Endothelial cell of umbilical vein (primary cell): Measurements from ENCODE around the gene TUBG2. TPM values are rescaled to one million over a fixed set of nuclear protein-coding genes. Genes with fewer than 3 reads are reported as not detected.
A peak's percentile ranks its signal among the peaks of the same experiment; 100 is the strongest.
"Not testable (repeated sequence)": the region's sequence is repeated elsewhere in the genome, so short reads cannot be mapped to it uniquely, and the experiment has no call there.

Source experiments
- Bru-seq: library from RNA; stranded (reverse); fragments of 400-500 nt; gene quantifications from one replicate; lab custom pipeline; 2021; lab: Mats Ljungman, UMichigan
- BruChase-seq, 2 experiments: library from RNA; stranded (reverse); fragments of 400-500 nt; gene quantifications; one replicate each; lab custom pipeline; 2021; lab: Mats Ljungman, UMichigan
- BruUV-seq: library from RNA; stranded (reverse); fragments of 400-500 nt; replicated peaks from 2 replicates; lab custom pipeline; 2021; lab: Mats Ljungman, UMichigan
- CTCF ChIA-PET: fragments of 300-600, 350-600 bp; sonication (Branson Sonifier 250); formaldehyde crosslinking; loops from one replicate; lab custom pipeline; 2021; ENCODE audit warnings: antibody characterized with exemption, inconsistent platforms; lab: Charles Lee
- POLR2A ChIA-PET: fragments of 300-600, 350-600 bp; sonication (Branson Sonifier 250); formaldehyde crosslinking; loops from one replicate; lab custom pipeline; 2021; ENCODE audit warnings: antibody characterized with exemption, inconsistent platforms; lab: Charles Lee
- DNase-seq: peaks from one replicate; pipeline ENCODE4 v3.0.0-alpha.2; 2011; ENCODE audit warnings: low read depth, low spot score
- FAIRE-seq: peaks from 2 replicates; lab custom pipeline; 2011; peaks lifted over from hg19 to GRCh38; lab: Jason Lieb, UNC
- H2AFZ ChIP-seq: 2 replicates; pipeline ENCODE4 v1.6.0; 2012; ENCODE audit warnings: low read depth, low read length, control low read depth, inconsistent platforms
- H3K27ac ChIP-seq: 2 replicates; pipeline ENCODE4 v1.5.1; 2011; ENCODE audit warnings: low read depth, mild to moderate bottlenecking, control low read depth, low read length, moderate library complexity; ENCODE audit not compliant: insufficient read depth
- H3K27me3 ChIP-seq, 2 experiments: 2 replicates each; pipeline versions ENCODE4 v1.6.0 to v1.6.1; 2011; ENCODE audit warnings: low read length in 2 of 2, mixed read lengths in 1 of 2; ENCODE audit not compliant: control insufficient read depth in 2 of 2, insufficient read depth in 2 of 2
- H3K36me3 ChIP-seq, 2 experiments: 2 replicates in 1 of 2; 3 replicates in 1 of 2; pipeline ENCODE4 v1.5.1; 2011; ENCODE audit warnings: low read length in 2 of 2, mild to moderate bottlenecking in 1 of 2, moderate library complexity in 1 of 2; ENCODE audit not compliant: control insufficient read depth in 2 of 2, insufficient read depth in 2 of 2; ENCODE audit errors: extremely low read depth in 1 of 2
- H3K4me1 ChIP-seq: 3 replicates; pipeline ENCODE4 v1.5.1; 2011; ENCODE audit warnings: mild to moderate bottlenecking, low read length; ENCODE audit not compliant: control insufficient read depth, insufficient read depth; ENCODE audit errors: extremely low read depth
- H3K4me2 ChIP-seq: 2 replicates; pipeline ENCODE4 v1.6.1; 2011; ENCODE audit warnings: low read length, control low read depth, mixed read lengths; ENCODE audit not compliant: insufficient read depth
- H3K4me3 ChIP-seq, 3 experiments: fragments of 200-600 bp in 1 of 3; sonication (generic), shearing (Covaris generic) in 1 of 3; replicated peaks in 1 of 3; 2 replicates each; pipeline ENCODE4 v1.5.1; 2011 to 2016; ENCODE audit warnings: control low read depth in 3 of 3, low read length in 3 of 3, mild to moderate bottlenecking in 2 of 3, inconsistent platforms in 1 of 3, low read depth in 1 of 3, moderate library complexity in 1 of 3; ENCODE audit not compliant: insufficient read depth in 1 of 3
- H3K79me2 ChIP-seq: 2 replicates; pipeline ENCODE4 v1.6.0; 2012; ENCODE audit warnings: low read length, inconsistent platforms; ENCODE audit not compliant: control insufficient read depth, insufficient read depth
- H3K9ac ChIP-seq: replicated peaks from 2 replicates; pipeline ENCODE3; 2011; ENCODE audit warnings: low read length, control low read depth; ENCODE audit not compliant: insufficient read depth; ENCODE audit errors: extremely low read depth
- H3K9me1 ChIP-seq: replicated peaks from 3 replicates; pipeline ENCODE4 v1.6.0; 2011; ENCODE audit warnings: mild to moderate bottlenecking, low read length; ENCODE audit not compliant: control insufficient read depth, insufficient read depth; ENCODE audit errors: extremely low read depth
- H3K9me3 ChIP-seq: replicated peaks from 2 replicates; pipeline ENCODE4 v1.5.1; 2012; ENCODE audit warnings: low read length, inconsistent platforms; ENCODE audit not compliant: control insufficient read depth, insufficient read depth
- H4K20me1 ChIP-seq: replicated peaks from 2 replicates; pipeline ENCODE3; 2011; ENCODE audit warnings: mild to moderate bottlenecking, low read length; ENCODE audit not compliant: control insufficient read depth, insufficient read depth; ENCODE audit errors: extremely low read depth
- POLR2A ChIP-seq: IDR thresholded peaks from 2 replicates; pipeline ENCODE4 v1.6.1; 2012; ENCODE audit warnings: low read depth, mild to moderate bottlenecking, control low read depth, low read length
- POLR2AphosphoS5 ChIP-seq: IDR thresholded peaks from 2 replicates; pipeline ENCODE4 v1.6.1; 2012; ENCODE audit warnings: low read depth, mild to moderate bottlenecking, control low read depth, low read length, moderate library complexity; ENCODE audit not compliant: insufficient read depth
- dilution Hi-C: fragments of 300-500 bp; cut with MboI; formaldehyde crosslinking; loops from one replicate; pipeline ENCODE4 v1.15.0; 2019; ENCODE audit warnings: low sequenced_read_pairs; ENCODE audit not compliant: extremely low pct_ligation_motif_present
- intact Hi-C: fragments of 100-400 bp; cut with micrococcal nuclease; formaldehyde crosslinking; loops from one replicate; pipeline ENCODE4 v1.10.0; 2022
- long read RNA-seq: library from polyadenylated mRNA; stranded (forward); transcript quantifications from one replicate; pipeline ENCODE4 v2.0.0, GENCODE V29; 2021
- polyA minus RNA-seq, 3 experiments: library from RNA; depleted of rRNA, polyadenylated mRNA; stranded (reverse); fragments of >200 nt; gene quantifications; 1 replicate in 1 of 3; 2 replicates in 2 of 3; pipeline ENCODE4 v1.2.3, GENCODE V29; 2011
- polyA plus RNA-seq, 4 experiments: library from polyadenylated mRNA; depleted of rRNA in 3 of 4; stranded (reverse) in 3 of 4; unstranded in 1 of 4; fragments of >200 nt; gene quantifications; 2 replicates each; pipeline versions ENCODE4 v1.2.1 to v1.2.3, GENCODE V29; 2011 to 2012; ENCODE audit warnings: missing spikeins in 1 of 4
- total RNA-seq: library from RNA; stranded (reverse); gene quantifications from 2 replicates; pipeline ENCODE4 v1.2.3, GENCODE V29; 2021
- TF ChIP-seq, protein P1 (sequence below), 2 donors: IDR thresholded peaks; 1 replicate in 1 of 2; 2 replicates in 1 of 2; pipeline ENCODE4 v1.5.1; 2011; ENCODE audit warnings: low read length in 2 of 2, mild to moderate bottlenecking in 2 of 2, moderate library complexity in 2 of 2, control low read depth in 1 of 2, inconsistent platforms in 1 of 2, low read depth in 1 of 2; ENCODE audit not compliant: insufficient read depth in 1 of 2; ENCODE audit errors: extremely low read depth in 1 of 2

Gene TUBG2
- total RNA-seq (13.1 and 13.2 TPM in 2 replicates), polyA plus RNA-seq (17.7 and 19.4 TPM in 2 replicates), polyA minus RNA-seq (7.0 and 10.2 TPM in 2 replicates), Bru-seq, nascent RNA (percentile 55 among the genes with signal in this experiment), BruChase-seq, experiment 1, labeled RNA remaining after a 6-hour chase (percentile 67 among the genes with signal in this experiment), BruChase-seq, experiment 2, labeled RNA remaining after a 2-hour chase (percentile 69 among the genes with signal in this experiment)
- 6.7 and 9.7 TPM in 2 replicates for polyA plus RNA-seq (2011; cell fraction: cytosol; rRNA removed)
- 52.9 and 63.6 TPM in 2 replicates for polyA plus RNA-seq (2011; cell fraction: nucleus; rRNA removed)
- 13.6 and 17.5 TPM in 2 replicates for polyA plus RNA-seq (2012)
- 3.5 TPM for polyA minus RNA-seq (2011; cell fraction: cytosol; rRNA and poly(A)+ RNA removed)
- 12.4 and 16.1 TPM in 2 replicates for polyA minus RNA-seq (2011; cell fraction: nucleus; rRNA and poly(A)+ RNA removed)
- long read RNA-seq, transcript TUBG2-201 (11 exons, 1,761 nt) = major isoform, 6 of 20 reads
- long read RNA-seq, partial matches to known transcripts = 6 of 20 reads
- long read RNA-seq, other reads (novel, unspliced or antisense) = 8 of 20 reads

GRCh38 chr17:42659079-42659931 lies at the start of gene TUBG2:
TSS of gene TUBG2 (plus strand) at chr17:42659284. CDS start at chr17:42659504, 220 bp downstream.
- dilution Hi-C loops = no loop called here
- Histone ChIP-seq H2AFZ (peak within 1 kb of the TSS; percentile 89), H3K4me2 (peak within 1 kb of the TSS; percentile 69), H3K9ac (peak within 1 kb of the TSS; percentile 28), H3K79me2 (no peaks in the 10 kb centered on the region), H3K27ac (no peak within 1 kb of the TSS), H3K27me3 (no peaks in the 10 kb centered on the region), H3K9me3 (no peaks in the 10 kb centered on the region), H3K4me3 (peak within 1 kb of the TSS; percentile 2 to 51 (median 40)), H3K9me1 (no peaks in the 10 kb centered on the region), H4K20me1 (no peaks in the 10 kb centered on the region), H3K4me1 (peaks cover 17% of the 10 kb centered on the region), H3K36me3 (no peaks in the 10 kb centered on the region)
- POLR2A ChIA-PET = no interaction called here
- intact Hi-C loops = loop anchor here (5.0 kb wide), 1 partner anchor 52 kb away; the partner anchor contains the start of genes RETREG3 and TUBG1
- DNase-seq (peak; percentile 92), FAIRE-seq (peak; percentile 85)
- TF ChIP-seq POLR2AphosphoS5 = peak; percentile 56
- TF ChIP-seq, protein P1, sequence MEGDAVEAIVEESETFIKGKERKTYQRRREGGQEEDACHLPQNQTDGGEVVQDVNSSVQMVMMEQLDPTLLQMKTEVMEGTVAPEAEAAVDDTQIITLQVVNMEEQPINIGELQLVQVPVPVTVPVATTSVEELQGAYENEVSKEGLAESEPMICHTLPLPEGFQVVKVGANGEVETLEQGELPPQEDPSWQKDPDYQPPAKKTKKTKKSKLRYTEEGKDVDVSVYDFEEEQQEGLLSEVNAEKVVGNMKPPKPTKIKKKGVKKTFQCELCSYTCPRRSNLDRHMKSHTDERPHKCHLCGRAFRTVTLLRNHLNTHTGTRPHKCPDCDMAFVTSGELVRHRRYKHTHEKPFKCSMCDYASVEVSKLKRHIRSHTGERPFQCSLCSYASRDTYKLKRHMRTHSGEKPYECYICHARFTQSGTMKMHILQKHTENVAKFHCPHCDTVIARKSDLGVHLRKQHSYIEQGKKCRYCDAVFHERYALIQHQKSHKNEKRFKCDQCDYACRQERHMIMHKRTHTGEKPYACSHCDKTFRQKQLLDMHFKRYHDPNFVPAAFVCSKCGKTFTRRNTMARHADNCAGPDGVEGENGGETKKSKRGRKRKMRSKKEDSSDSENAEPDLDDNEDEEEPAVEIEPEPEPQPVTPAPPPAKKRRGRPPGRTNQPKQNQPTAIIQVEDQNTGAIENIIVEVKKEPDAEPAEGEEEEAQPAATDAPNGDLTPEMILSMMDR (IDR thresholded peaks at IDR 0.05; ENCODE audit: extremely low read depth in 1 of 2, insufficient read depth in 1 of 2, low read depth in 1 of 2, low read length in 2 of 2) = no peak
- TF ChIP-seq POLR2A = peak; percentile 86
- CTCF ChIA-PET = interaction anchor here (0.8 to 2.4 kb wide), 9 partner anchors 8 to 81 kb away, joined by 3 to 14 read pairs (median 4); partner anchors contain the start of genes CCR10 and PLEKHH3
- no TSS peak for BruUV-seq

DNA sequence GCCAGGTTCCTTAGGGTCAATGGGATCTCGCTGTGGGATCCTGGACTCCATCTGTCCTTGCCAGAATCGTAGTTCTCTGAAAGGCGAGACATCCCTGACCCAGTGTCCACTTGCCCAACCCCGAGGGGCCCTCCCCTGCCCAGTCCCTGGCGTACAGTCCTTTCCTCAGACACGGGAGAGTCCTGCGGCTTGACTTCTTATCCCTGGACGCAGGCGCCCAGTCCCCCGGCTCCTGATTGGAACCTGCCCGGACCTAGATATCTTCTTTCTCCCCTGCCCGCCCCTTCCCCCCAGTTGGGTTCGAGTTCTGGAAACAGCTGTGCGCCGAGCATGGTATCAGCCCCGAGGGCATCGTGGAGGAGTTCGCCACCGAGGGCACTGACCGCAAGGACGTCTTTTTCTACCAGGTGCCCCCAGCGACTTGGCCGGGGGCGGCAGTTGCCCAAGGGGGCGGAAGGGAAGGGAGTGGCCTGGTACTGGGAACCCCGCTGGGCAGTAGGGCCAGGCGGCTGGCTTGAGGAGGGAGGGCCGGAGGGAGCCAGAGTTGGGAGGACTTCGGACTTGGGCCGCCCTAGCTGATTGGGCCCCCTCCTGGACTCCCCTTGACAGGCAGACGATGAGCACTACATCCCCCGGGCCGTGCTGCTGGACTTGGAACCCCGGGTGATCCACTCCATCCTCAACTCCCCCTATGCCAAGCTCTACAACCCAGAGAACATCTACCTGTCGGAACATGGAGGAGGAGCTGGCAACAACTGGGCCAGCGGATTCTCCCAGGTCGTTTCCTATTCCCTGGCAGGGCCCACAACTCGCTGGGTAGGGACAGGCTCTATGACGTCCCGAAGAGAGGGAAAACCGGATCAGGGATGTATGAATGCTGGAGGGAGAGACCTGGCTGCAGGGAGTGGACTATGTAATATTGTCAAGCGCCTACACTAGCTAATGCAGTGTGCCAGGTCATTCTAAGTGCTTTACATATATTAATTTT lies 49.0 kb upstream of the TUBG2 start:
- Histone ChIP-seq H3K4me3 (peak overlapping the region; percentile 73 to 81 (median 79)), H3K79me2 (peaks cover 38% of the 10 kb centered on the region), H3K27ac (peak overlapping the region; percentile 69), H3K36me3 (peaks cover 20 to 22% of the 10 kb centered on the region in 2 experiments), H2AFZ (peak overlapping the region; percentile 91), H3K9ac (peak overlapping the region; percentile 69), H3K4me1 (peaks cover 11% of the 10 kb centered on the region), H3K4me2 (peak overlapping the region; percentile 75)
- not testable (repeated sequence) for DNase-seq, H4K20me1 ChIP-seq, H3K9me3 ChIP-seq, H3K9me1 ChIP-seq, H3K27me3 ChIP-seq
- BruUV-seq = TSS peak; percentile 48
- dilution Hi-C loops = loop anchor here (10.0 kb wide), 1 partner anchor 205 kb away; no protein-coding TSS in a partner anchor
- intact Hi-C loops = loop anchor here (1.0 to 5.0 kb wide), 5 partner anchors 33 to 561 kb away; partner anchors contain the start of genes BECN1, NBR1, PSMC3IP and TUBG2
- peak; percentile 76 for FAIRE-seq
- CTCF ChIA-PET = interaction anchor here (0.7 to 4.2 kb wide), 15 partner anchors 9 to 319 kb away, joined by 3 to 109 read pairs (median 5); partner anchors contain the start of genes BECN1, CCR10, PLEKHH3 and PSMC3IP
- POLR2A ChIA-PET = interaction anchor here (0.7 to 1.6 kb wide), 4 partner anchors 8 to 153 kb away, joined by 3 to 8 read pairs (median 4); partner anchors contain the start of gene PLEKHH3
